Lower lobe of right lung (tissue), 2 donors: ENCODE data around the gene ADGRG1. TPM values are rescaled to one million over a fixed set of nuclear protein-coding genes. Genes with fewer than 3 reads are reported as not detected.

Source experiments
- ATAC-seq, 2 donors: fragments of 200-7000 bp; cut with Tn5 transposase; one replicate each; pipeline ENCODE4 v1.9.1; 2020 to 2022; ENCODE audit warnings: mild to moderate bottlenecking in 2 of 2, moderate library complexity in 2 of 2
- DNase-seq: peaks from one replicate; pipeline ENCODE4 v3.0.0-alpha.2; 2020
- H3K27ac ChIP-seq: fragments of 200-600 bp; one replicate; pipeline ENCODE4 v1.8.0; 2022
- H3K27me3 ChIP-seq: fragments of 200-600 bp; one replicate; pipeline ENCODE4 v1.8.0; 2022; ENCODE audit warnings: low read depth
- H3K36me3 ChIP-seq: fragments of 200-600 bp; one replicate; pipeline ENCODE4 v1.8.0; 2022; ENCODE audit warnings: mild to moderate bottlenecking
- H3K4me1 ChIP-seq: fragments of 200-600 bp; one replicate; pipeline ENCODE4 v1.8.0; 2022
- H3K4me3 ChIP-seq: fragments of 200-600 bp; one replicate; pipeline ENCODE4 v1.8.0; 2022; ENCODE audit warnings: mild to moderate bottlenecking
- H3K9me3 ChIP-seq: fragments of 200-600 bp; one replicate; pipeline ENCODE4 v1.8.0; 2022
- CTCF ChIP-seq: fragments of 200-600 bp; IDR thresholded peaks from one replicate; pipeline ENCODE4 v1.8.0; 2022; ENCODE audit warnings: antibody characterized with exemption, mild to moderate bottlenecking
- intact Hi-C: fragments of 100-400 bp; cut with DNase I; formaldehyde crosslinking; loops from one replicate; pipeline ENCODE4 v1.11.0; 2022
- total RNA-seq: library from RNA; stranded (reverse); fragmentation: NEBNext Ultra II Directional; extraction: Animal tissue kit (Norgen Biotek cat#: 25700); gene quantifications from one replicate; pipeline ENCODE4 v1.2.1, GENCODE V29; 2021
- donor health status: DM: no; HTN: yes; CAD: no; lungs with severe emphysema.

The ADGRG1 gene
- total RNA-seq, 1 donor from 2014 or later, result 37.9 TPM

DNA sequence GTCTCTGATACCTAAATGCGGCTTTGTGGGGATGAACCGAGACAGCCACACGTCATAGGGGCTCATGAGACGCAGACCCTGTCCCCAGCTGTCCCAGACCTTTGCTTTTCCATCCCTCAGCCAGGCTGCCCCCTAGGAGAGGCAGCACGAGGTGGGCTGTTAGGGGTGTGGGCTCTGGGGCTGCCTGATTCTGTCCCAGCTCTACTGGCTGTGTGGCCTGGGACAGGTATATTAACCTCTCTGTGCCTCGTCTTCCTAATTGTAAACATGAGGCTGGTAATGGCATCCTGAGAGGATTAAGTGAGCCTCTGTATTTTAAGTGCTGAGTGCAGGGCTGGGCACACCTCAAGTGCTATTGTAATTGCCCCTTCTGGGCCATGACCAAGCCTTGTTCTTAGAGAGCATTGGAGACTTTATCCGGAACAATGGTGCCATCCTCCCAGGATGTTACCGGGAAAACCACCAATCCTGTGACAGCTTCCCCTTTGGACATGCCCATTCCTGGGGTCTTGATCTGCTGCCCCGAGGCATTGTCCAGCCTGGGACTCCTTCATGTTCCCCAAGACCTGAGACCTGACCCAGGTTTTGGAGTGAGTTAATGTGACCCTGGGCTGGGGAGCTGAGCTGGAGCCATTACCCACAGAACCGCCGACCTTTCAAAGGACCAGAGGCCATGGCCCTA is 5.1 kb downstream of the ADGRG1 start:
- no peak for TF ChIP-seq CTCF
- peak overlapping the region; percentile 20 for H3K27ac ChIP-seq
- no peaks in the 10 kb centered on the region for H3K9me3 ChIP-seq
- no peaks in the 10 kb centered on the region for H3K36me3 ChIP-seq
- peaks cover 21% of the 10 kb centered on the region for H3K4me1 ChIP-seq
- H3K27me3 ChIP-seq, result peaks cover 8% of the 10 kb centered on the region
- no peak for ATAC-seq
- no peak overlapping the region for H3K4me3 ChIP-seq
- intact Hi-C loops, result no loop called here
- DNase-seq, result no peak

- no peak overlapping the region for H3K4me3 ChIP-seq
- peak overlapping the region; percentile 20 for H3K27ac ChIP-seq
- DNase-seq, result no peak
- no peak for TF ChIP-seq CTCF
- no peaks in the 10 kb centered on the region for H3K9me3 ChIP-seq
- intact Hi-C loops, result no loop called here
- H3K36me3 ChIP-seq, result no peaks in the 10 kb centered on the region
- H3K27me3 ChIP-seq, result peaks cover 8% of the 10 kb centered on the region
- H3K4me1 ChIP-seq, result peaks cover 23% of the 10 kb centered on the region
- ATAC-seq, result no peak
Measured at GRCh38 chr16:57634171-57634570, 5.7 kb downstream of the ADGRG1 start.

DNA sequence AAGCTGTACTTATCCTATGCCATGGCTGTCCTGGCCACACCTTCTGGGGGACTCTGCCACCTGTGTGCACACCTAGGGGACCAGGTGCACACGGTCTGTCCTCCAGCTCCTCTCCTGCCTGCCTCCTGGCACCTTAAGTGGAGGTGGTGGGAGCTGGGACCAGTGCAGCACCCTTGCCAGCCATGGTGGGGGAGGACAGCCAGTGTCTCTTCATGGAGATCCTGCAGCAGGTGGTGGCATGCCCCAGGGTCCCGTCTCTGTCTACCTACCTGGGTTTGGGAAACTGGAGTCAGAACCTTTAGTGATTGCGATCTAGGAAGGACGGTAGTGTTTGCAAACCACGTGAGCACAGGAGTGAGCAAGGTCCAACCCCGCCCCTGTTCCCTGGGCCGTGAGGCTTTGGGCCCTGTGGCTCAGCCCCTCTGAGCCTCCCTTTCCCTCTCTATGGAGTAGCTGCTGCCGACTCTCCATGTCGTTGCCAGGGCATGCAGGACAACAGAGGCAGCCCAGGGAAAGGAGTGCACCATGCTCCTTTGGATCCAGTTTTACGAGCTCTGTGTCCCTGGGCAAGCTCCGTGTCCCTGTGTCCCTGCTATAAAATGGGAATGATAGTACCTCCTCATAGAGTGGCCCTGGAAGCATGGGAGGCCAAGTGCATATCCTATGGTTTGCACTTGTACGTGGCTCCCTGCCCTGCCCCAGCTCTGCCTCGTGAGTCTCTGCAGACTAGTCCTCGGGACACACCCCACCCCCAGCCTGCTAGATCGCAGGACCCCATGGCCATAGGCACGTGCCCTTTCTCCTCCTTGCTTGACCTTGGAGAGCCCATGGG is 7.1 kb downstream of the ADGRG1 start:
- Histone ChIP-seq H3K36me3 (no peaks in the 10 kb centered on the region), H3K4me1 (peaks cover 35% of the 10 kb centered on the region), H3K27ac (peak overlapping the region; percentile 76), H3K4me3 (no peak overlapping the region), H3K9me3 (no peaks in the 10 kb centered on the region), H3K27me3 (peaks cover 8% of the 10 kb centered on the region)
- DNase-seq, result no peak
- ATAC-seq, result no peak
- no peak for TF ChIP-seq CTCF
- intact Hi-C loops, result no loop called here

- no peak for DNase-seq
- no peak for TF ChIP-seq CTCF
- H3K36me3 ChIP-seq, result no peaks in the 10 kb centered on the region
- peaks cover 8% of the 10 kb centered on the region for H3K27me3 ChIP-seq
- peaks cover 40% of the 10 kb centered on the region for H3K4me1 ChIP-seq
- no peaks in the 10 kb centered on the region for H3K9me3 ChIP-seq
- H3K27ac ChIP-seq, result peak overlapping the region; percentile 76
- no peak for ATAC-seq
- intact Hi-C loops, result no loop called here
- no peak overlapping the region for H3K4me3 ChIP-seq
Measured at GRCh38 chr16:57636184-57636583, 7.8 kb downstream of the ADGRG1 start.

GRCh38 chr16:57637020-57637419 is 8.6 kb downstream of the ADGRG1 start:
- Histone ChIP-seq H3K27me3 (peaks cover 8% of the 10 kb centered on the region), H3K27ac (peak overlapping the region; percentile 76), H3K4me1 (peaks cover 41% of the 10 kb centered on the region), H3K4me3 (no peak overlapping the region), H3K36me3 (no peaks in the 10 kb centered on the region), H3K9me3 (no peaks in the 10 kb centered on the region)
- DNase-seq, result no peak
- ATAC-seq, result no peak
- intact Hi-C loops, result no loop called here
- no peak for TF ChIP-seq CTCF
